ENCODE measurements around the gene ACP5.
"Not testable (repeated sequence)": the region's sequence is repeated elsewhere in the genome, so short reads cannot be mapped to it uniquely, and the experiment has no call there.

ACP5 gene

GRCh38 chr19:11577451-11578257 lies at the start of gene ACP5:
ACP5 (minus strand) TSS chr19:11577645; CDS start chr19:11577317, 328 bp downstream.
- peak within 1 kb of the TSS; percentile 18 for H3K4me3 ChIP-seq (ENCODE audit: low read length)
- TF ChIP-seq, protein P1, sequence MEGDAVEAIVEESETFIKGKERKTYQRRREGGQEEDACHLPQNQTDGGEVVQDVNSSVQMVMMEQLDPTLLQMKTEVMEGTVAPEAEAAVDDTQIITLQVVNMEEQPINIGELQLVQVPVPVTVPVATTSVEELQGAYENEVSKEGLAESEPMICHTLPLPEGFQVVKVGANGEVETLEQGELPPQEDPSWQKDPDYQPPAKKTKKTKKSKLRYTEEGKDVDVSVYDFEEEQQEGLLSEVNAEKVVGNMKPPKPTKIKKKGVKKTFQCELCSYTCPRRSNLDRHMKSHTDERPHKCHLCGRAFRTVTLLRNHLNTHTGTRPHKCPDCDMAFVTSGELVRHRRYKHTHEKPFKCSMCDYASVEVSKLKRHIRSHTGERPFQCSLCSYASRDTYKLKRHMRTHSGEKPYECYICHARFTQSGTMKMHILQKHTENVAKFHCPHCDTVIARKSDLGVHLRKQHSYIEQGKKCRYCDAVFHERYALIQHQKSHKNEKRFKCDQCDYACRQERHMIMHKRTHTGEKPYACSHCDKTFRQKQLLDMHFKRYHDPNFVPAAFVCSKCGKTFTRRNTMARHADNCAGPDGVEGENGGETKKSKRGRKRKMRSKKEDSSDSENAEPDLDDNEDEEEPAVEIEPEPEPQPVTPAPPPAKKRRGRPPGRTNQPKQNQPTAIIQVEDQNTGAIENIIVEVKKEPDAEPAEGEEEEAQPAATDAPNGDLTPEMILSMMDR (IDR thresholded peaks at IDR 0.05; ENCODE audit: insufficient read depth, low read depth, low read length, missing control alignments), result no peak
- peak; percentile 76 for DNase-seq (ENCODE audit: low read depth)

GRCh38 chr19:11626252-11626651 lies 48.8 kb upstream of the ACP5 start:
- DNase-seq (ENCODE audit: low read depth), result no peak
- TF ChIP-seq, protein P1 (IDR thresholded peaks at IDR 0.05; ENCODE audit: insufficient read depth, low read depth, low read length, missing control alignments), result no peak
- H3K4me3 ChIP-seq (ENCODE audit: low read length), result no peak overlapping the region

DNA sequence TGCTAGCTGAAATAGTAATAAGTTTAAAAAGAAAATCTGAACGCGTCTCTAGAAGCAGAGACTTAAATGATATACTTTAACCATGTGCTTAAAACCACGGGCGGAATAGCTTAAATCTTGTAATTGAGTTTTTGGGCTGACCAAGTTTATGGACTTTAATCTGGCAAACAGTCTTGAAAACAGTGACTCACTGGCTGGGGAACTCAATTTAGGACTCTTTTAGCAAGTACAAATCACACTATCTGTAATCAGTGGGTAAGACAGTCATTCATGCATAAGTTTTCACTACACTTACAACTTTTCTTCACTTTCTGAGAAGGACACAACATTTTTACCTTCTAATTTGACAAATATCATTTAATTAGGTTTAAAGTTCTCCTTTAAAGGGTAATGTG lies 46.6 kb upstream of the ACP5 start:
- DNase-seq (ENCODE audit: low read depth), result peak; percentile 29
- TF ChIP-seq, protein P1 (IDR thresholded peaks at IDR 0.05; ENCODE audit: insufficient read depth, low read depth, low read length, missing control alignments), result no peak
- no peak overlapping the region for H3K4me3 ChIP-seq (ENCODE audit: low read length)

GRCh38 chr19:11622401-11622800 lies 45.0 kb upstream of the ACP5 start:
- not testable (repeated sequence) for H3K4me3 ChIP-seq (ENCODE audit: low read length)
- peak; percentile 69 for DNase-seq (ENCODE audit: low read depth)

DNA sequence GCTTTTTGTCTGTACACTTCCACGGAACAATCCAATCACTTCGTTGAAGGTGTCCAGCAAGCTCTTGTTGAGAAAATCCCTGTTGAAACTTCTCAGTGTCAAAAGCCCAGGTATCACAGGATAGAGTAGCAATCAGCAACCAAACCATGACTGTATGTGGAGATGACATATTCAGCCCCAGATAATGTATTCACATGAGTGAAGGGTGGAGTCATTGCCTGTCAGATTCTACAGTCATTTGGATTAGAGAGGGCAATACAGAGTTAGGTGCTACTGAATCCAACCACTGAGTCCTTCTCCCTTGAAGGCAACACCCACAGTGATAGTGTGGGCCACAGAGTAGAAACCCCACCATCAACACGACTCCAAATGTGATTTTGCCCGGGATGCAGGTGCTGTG lies 43.1 kb upstream of the ACP5 start:
- TF ChIP-seq, protein P1 (IDR thresholded peaks at IDR 0.05; ENCODE audit: insufficient read depth, low read depth, low read length, missing control alignments), result no peak
- no peak overlapping the region for H3K4me3 ChIP-seq (ENCODE audit: low read length)
- DNase-seq (ENCODE audit: low read depth), result no peak

- DNase-seq (ENCODE audit: low read depth), result no peak
- H3K4me3 ChIP-seq (ENCODE audit: low read length), result no peak overlapping the region
- TF ChIP-seq, protein P1 (IDR thresholded peaks at IDR 0.05; ENCODE audit: insufficient read depth, low read depth, low read length, missing control alignments), result no peak
Measured at GRCh38 chr19:11617180-11618062, 40.0 kb upstream of the ACP5 start.

- TF ChIP-seq, protein P1 (IDR thresholded peaks at IDR 0.05; ENCODE audit: insufficient read depth, low read depth, low read length, missing control alignments), result peak; percentile 4
- no peak for DNase-seq (ENCODE audit: low read depth)
- no peak overlapping the region for H3K4me3 ChIP-seq (ENCODE audit: low read length)
Measured at GRCh38 chr19:11612816-11613511, 35.5 kb upstream of the ACP5 start.

Measured in epithelial cell of esophagus (primary cell).